ENCODE measurements around the gene EIF2B5. TPM values are rescaled to one million over a fixed set of nuclear protein-coding genes. Genes with fewer than 3 reads are reported as not detected.

EIF2B5 gene
- total and polyA plus RNA-seq, 2 of the 13 experiments (the other 11 are each of a cell fraction or from before 2014, with no cell fraction given), result 38.4 to 60.2 TPM

DNA sequence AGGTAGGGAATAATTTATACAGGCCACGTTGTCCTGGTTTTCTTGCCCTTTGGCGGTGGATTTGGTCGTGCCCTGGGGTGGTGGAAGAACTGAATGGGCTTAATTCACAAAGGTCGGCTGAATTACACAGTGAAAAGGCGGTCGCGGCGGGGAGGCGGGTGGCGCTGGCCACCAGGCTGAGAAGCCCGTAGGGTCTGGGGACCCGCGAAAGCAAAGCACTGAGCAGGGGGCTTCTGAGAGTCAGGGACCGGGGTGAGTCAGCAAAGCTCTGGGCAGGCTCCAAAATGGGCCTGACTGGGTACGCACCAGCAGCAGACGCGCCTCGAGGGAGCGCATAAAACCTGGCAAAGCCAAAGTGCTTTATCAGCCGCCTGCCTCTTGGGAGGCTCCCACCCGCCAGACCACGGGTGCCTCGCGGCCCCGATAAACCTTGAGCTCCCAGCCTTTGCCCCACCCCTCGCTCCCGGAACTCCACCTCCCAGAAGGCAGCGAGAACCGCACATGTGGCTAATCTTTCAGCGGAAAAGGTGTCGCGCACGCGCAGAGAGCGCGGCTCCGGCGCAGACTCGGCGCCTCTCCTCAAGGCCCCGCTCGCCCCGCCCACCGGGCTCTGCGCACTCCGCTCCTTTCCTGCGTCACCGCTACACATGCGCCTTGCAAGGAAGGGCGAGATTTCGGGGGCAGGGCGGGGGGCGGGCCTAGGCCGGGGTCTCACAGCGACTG lies 50.5 kb downstream of the EIF2B5 start (continued):
- TF ChIP-seq, protein P1, sequence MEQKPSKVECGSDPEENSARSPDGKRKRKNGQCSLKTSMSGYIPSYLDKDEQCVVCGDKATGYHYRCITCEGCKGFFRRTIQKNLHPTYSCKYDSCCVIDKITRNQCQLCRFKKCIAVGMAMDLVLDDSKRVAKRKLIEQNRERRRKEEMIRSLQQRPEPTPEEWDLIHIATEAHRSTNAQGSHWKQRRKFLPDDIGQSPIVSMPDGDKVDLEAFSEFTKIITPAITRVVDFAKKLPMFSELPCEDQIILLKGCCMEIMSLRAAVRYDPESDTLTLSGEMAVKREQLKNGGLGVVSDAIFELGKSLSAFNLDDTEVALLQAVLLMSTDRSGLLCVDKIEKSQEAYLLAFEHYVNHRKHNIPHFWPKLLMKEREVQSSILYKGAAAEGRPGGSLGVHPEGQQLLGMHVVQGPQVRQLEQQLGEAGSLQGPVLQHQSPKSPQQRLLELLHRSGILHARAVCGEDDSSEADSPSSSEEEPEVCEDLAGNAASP (CRISPR knock-in tag; IDR thresholded peaks at IDR 0.05; ENCODE audit: borderline replicate concordance), result no peak
- TF ChIP-seq, protein P2, sequence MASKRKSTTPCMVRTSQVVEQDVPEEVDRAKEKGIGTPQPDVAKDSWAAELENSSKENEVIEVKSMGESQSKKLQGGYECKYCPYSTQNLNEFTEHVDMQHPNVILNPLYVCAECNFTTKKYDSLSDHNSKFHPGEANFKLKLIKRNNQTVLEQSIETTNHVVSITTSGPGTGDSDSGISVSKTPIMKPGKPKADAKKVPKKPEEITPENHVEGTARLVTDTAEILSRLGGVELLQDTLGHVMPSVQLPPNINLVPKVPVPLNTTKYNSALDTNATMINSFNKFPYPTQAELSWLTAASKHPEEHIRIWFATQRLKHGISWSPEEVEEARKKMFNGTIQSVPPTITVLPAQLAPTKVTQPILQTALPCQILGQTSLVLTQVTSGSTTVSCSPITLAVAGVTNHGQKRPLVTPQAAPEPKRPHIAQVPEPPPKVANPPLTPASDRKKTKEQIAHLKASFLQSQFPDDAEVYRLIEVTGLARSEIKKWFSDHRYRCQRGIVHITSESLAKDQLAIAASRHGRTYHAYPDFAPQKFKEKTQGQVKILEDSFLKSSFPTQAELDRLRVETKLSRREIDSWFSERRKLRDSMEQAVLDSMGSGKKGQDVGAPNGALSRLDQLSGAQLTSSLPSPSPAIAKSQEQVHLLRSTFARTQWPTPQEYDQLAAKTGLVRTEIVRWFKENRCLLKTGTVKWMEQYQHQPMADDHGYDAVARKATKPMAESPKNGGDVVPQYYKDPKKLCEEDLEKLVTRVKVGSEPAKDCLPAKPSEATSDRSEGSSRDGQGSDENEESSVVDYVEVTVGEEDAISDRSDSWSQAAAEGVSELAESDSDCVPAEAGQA (IDR thresholded peaks at IDR 0.05; ENCODE audit: low read depth), result no peak; the same call in 1 of the 2 replicates
- TF ChIP-seq, protein P2 (CRISPR knock-in tag; IDR thresholded peaks at IDR 0.05; ENCODE audit: borderline replicate concordance), result no peak
- TF ChIP-seq, protein P3, sequence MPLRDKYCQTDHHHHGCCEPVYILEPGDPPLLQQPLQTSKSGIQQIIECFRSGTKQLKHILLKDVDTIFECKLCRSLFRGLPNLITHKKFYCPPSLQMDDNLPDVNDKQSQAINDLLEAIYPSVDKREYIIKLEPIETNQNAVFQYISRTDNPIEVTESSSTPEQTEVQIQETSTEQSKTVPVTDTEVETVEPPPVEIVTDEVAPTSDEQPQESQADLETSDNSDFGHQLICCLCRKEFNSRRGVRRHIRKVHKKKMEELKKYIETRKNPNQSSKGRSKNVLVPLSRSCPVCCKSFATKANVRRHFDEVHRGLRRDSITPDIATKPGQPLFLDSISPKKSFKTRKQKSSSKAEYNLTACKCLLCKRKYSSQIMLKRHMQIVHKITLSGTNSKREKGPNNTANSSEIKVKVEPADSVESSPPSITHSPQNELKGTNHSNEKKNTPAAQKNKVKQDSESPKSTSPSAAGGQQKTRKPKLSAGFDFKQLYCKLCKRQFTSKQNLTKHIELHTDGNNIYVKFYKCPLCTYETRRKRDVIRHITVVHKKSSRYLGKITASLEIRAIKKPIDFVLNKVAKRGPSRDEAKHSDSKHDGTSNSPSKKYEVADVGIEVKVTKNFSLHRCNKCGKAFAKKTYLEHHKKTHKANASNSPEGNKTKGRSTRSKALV (CRISPR knock-in tag; IDR thresholded peaks at IDR 0.05), result no peak
- TF ChIP-seq, protein P4, sequence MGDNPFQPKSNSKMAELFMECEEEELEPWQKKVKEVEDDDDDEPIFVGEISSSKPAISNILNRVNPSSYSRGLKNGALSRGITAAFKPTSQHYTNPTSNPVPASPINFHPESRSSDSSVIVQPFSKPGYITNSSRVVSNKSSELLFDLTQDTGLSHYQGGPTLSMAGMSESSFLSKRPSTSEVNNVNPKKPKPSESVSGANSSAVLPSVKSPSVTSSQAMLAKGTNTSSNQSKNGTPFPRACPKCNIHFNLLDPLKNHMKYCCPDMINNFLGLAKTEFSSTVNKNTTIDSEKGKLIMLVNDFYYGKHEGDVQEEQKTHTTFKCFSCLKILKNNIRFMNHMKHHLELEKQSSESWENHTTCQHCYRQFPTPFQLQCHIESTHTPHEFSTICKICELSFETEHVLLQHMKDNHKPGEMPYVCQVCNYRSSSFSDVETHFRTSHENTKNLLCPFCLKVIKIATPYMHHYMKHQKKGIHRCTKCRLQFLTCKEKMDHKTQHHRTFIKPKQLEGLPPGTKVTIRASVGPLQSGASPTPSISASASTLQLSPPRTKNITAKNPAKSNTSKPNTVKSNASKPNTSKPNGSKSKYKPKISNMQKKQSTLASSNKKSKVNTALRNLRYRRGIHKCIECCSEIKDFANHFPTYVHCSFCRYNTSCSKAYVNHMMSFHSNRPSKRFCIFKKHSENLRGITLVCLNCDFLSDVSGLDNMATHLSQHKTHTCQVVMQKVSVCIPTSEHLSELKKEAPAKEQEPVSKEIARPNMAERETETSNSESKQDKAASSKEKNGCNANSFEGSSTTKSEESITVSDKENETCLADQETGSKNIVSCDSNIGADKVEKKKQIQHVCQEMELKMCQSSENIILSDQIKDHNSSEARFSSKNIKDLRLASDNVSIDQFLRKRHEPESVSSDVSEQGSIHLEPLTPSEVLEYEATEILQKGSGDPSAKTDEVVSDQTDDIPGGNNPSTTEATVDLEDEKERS (CRISPR knock-in tag; IDR thresholded peaks at IDR 0.05), result no peak
- TF ChIP-seq ZNF644 (CRISPR knock-in tag; IDR thresholded peaks at IDR 0.05; ENCODE audit: low read depth) (no peak), PTBP1 (IDR thresholded peaks at IDR 0.05; ENCODE audit: low read depth, low read length, poor library complexity, severe bottlenecking) (peak; percentile 68), ZNF557 (CRISPR knock-in tag; IDR thresholded peaks at IDR 0.05) (peak; percentile 51; the same call in 1 of the 2 replicates), GLI4 (CRISPR knock-in tag; IDR thresholded peaks at IDR 0.05; ENCODE audit: borderline replicate concordance) (no peak), TCF12 (IDR thresholded peaks at IDR 0.05) (no peak), TCF12 (CRISPR knock-in tag; IDR thresholded peaks at IDR 0.05) (no peak; the same call in 1 of the 2 replicates)
- TF ChIP-seq, protein P5, sequence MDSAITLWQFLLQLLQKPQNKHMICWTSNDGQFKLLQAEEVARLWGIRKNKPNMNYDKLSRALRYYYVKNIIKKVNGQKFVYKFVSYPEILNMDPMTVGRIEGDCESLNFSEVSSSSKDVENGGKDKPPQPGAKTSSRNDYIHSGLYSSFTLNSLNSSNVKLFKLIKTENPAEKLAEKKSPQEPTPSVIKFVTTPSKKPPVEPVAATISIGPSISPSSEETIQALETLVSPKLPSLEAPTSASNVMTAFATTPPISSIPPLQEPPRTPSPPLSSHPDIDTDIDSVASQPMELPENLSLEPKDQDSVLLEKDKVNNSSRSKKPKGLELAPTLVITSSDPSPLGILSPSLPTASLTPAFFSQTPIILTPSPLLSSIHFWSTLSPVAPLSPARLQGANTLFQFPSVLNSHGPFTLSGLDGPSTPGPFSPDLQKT (CRISPR knock-in tag; IDR thresholded peaks at IDR 0.05; ENCODE audit: borderline replicate concordance), result no peak
- TF ChIP-seq, protein P6, sequence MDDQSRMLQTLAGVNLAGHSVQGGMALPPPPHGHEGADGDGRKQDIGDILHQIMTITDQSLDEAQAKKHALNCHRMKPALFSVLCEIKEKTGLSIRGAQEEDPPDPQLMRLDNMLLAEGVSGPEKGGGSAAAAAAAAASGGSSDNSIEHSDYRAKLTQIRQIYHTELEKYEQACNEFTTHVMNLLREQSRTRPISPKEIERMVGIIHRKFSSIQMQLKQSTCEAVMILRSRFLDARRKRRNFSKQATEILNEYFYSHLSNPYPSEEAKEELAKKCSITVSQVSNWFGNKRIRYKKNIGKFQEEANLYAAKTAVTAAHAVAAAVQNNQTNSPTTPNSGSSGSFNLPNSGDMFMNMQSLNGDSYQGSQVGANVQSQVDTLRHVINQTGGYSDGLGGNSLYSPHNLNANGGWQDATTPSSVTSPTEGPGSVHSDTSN (CRISPR knock-in tag; IDR thresholded peaks at IDR 0.05; ENCODE audit: borderline replicate concordance), result no peak
